ENCODE measurements around the gene SDK2. TPM values are rescaled to one million over a fixed set of nuclear protein-coding genes. Genes with fewer than 3 reads are reported as not detected.

SDK2 gene
- total RNA-seq, 2 experiments from 2014 or later: 1.4 to 1.6 TPM

DNA sequence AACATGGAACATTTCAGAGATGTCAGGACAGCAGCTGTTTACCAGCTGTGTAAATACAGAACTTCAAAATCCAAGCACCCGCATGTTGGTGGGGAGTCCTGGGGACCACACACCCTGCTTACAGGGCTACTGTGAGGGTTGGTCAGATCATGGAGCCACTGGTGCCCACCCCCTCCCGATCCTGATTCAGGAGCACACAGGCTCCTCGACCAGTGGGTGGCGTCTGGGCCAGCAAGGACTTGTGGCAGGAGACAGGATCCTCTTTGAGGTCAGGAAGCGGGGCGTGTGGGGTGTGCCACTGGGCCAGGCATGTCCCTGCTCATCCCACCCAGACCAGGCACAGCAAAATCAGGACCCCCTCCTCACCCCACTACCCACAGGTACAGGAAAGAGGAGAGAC, 83.6 kb downstream of the SDK2 start:
- H3K27me3 Mint-ChIP-seq: no peaks in the 10 kb centered on the region
- H3K9me3 Mint-ChIP-seq: no peaks in the 10 kb centered on the region
- H3K36me3 Mint-ChIP-seq: peaks cover 2% of the 10 kb centered on the region
- peaks cover 9% of the 10 kb centered on the region for H3K4me1 Mint-ChIP-seq
- no peak overlapping the region for H3K4me3 Mint-ChIP-seq
- no peak overlapping the region for H3K27ac Mint-ChIP-seq
- no peak for DNase-seq

DNA sequence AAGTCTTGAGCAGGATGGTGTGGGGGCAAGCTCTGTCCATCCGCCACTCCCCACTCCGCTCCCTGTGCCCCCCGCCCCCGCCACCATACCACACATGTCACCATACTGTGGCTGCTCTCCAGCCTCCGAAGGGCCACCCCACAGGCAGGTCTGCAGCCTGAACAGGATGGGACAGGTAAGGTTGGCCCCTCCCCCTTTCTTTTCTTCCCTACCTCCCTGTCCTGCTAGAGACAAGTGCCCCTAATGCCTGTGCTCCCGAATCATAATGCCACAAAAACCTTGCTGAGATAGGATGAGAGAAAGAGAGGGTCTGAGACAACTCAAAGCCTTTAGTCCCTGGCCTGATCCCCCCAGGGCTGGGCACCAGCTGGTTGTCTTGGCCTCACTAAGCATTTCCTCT, 84.7 kb downstream of the SDK2 start:
- DNase-seq: no peak
- H3K27ac Mint-ChIP-seq: no peak overlapping the region
- no peaks in the 10 kb centered on the region for H3K9me3 Mint-ChIP-seq
- H3K27me3 Mint-ChIP-seq: no peaks in the 10 kb centered on the region
- no peak overlapping the region for H3K4me3 Mint-ChIP-seq
- H3K36me3 Mint-ChIP-seq: no peaks in the 10 kb centered on the region
- peaks cover 9% of the 10 kb centered on the region for H3K4me1 Mint-ChIP-seq

- Mint-ChIP-seq H3K9me3 (no peaks in the 10 kb centered on the region), H3K27ac (no peak overlapping the region), H3K4me1 (peaks cover 12% of the 10 kb centered on the region), H3K27me3 (no peaks in the 10 kb centered on the region), H3K4me3 (no peak overlapping the region), H3K36me3 (no peaks in the 10 kb centered on the region)
- no peak for DNase-seq
These were observed 88.9 kb downstream of the SDK2 start for GRCh38 chr17:73555199-73555960.

DNA sequence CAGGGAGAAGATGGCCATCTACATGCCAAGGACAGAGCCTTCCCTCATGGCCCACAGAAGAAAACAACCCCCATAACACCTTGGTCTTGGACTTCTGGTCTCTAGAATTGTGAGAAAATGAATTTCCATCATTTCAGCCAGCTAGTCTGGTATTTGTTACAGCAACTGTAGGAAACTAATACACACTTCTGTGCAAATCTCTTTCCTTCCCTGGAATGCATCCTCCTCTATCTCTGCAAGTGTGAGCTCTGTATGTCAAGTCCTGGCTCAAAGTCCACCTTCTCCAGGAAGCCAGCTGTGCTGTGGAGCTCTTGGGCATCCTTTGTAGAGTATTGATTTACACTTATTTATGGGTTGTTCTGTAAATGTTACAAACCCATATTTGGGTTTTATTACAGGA, 89.7 kb downstream of the SDK2 start:
- no peaks in the 10 kb centered on the region for H3K36me3 Mint-ChIP-seq
- no peak overlapping the region for H3K4me3 Mint-ChIP-seq
- no peak overlapping the region for H3K27ac Mint-ChIP-seq
- H3K4me1 Mint-ChIP-seq: peaks cover 7% of the 10 kb centered on the region
- H3K27me3 Mint-ChIP-seq: no peaks in the 10 kb centered on the region
- DNase-seq: no peak
- H3K9me3 Mint-ChIP-seq: no peaks in the 10 kb centered on the region

- H3K27me3 Mint-ChIP-seq: no peaks in the 10 kb centered on the region
- peaks cover 3% of the 10 kb centered on the region for H3K4me1 Mint-ChIP-seq
- no peak overlapping the region for H3K4me3 Mint-ChIP-seq
- no peaks in the 10 kb centered on the region for H3K36me3 Mint-ChIP-seq
- no peak overlapping the region for H3K27ac Mint-ChIP-seq
- H3K9me3 Mint-ChIP-seq: no peaks in the 10 kb centered on the region
- DNase-seq: no peak
These were observed 90.9 kb downstream of the SDK2 start for GRCh38 chr17:73553311-73553710.

GRCh38 chr17:73552300-73553048, 91.8 kb downstream of the SDK2 start:
- DNase-seq: no peak
- Mint-ChIP-seq H3K27ac (no peak overlapping the region), H3K4me3 (no peak overlapping the region), H3K36me3 (no peaks in the 10 kb centered on the region), H3K9me3 (no peaks in the 10 kb centered on the region), H3K27me3 (no peaks in the 10 kb centered on the region), H3K4me1 (peaks cover 8% of the 10 kb centered on the region)

DNA sequence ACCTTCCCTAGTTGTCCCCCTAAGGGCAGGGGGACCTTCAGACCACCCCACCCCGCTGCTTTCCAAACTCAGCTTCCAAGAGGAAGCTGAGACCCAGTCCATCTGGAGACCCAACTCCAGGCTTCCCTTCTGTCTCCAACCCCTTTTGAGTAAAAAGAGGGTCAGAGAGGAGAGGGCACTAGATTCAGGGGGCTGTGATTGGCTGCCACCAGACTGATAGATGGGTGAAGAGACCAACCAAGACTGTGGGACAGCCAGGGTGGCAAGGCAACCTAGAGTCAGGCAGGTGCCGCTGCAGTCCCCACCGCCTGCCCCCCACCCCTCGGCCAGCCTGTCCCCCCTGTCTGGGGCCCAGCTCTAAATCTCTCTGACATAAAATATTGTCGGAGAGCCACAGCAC, 92.5 kb downstream of the SDK2 start:
- peaks cover 14% of the 10 kb centered on the region for H3K4me1 Mint-ChIP-seq
- no peaks in the 10 kb centered on the region for H3K27me3 Mint-ChIP-seq
- no peaks in the 10 kb centered on the region for H3K36me3 Mint-ChIP-seq
- no peaks in the 10 kb centered on the region for H3K9me3 Mint-ChIP-seq
- H3K4me3 Mint-ChIP-seq: peak overlapping the region; percentile 79
- DNase-seq: peak; percentile 12
- peak overlapping the region; percentile 12 for H3K27ac Mint-ChIP-seq

DNA sequence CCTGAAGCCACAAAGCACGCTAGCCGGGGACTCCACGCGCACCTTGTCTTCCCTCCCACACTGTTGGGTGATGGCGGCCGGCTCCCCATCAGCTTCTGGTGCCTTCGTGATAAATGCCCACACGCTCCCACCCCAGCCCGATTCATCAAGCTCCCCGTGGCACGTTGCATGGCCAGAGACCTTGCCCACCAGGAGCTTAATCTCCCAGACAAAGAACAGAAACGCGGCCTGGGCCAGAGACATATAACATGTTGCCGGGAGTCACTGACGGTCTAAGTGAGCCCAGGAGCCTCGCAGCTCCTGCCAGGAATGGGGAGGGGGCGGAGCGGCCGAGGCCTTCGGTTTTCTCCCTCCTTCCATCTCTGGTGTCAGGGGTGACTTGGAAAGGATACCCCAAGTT, 93.1 kb downstream of the SDK2 start:
- Mint-ChIP-seq H3K9me3 (no peaks in the 10 kb centered on the region), H3K27me3 (no peaks in the 10 kb centered on the region), H3K4me1 (peaks cover 14% of the 10 kb centered on the region), H3K36me3 (no peaks in the 10 kb centered on the region), H3K27ac (no peak overlapping the region), H3K4me3 (no peak overlapping the region)
- DNase-seq: no peak

DNA sequence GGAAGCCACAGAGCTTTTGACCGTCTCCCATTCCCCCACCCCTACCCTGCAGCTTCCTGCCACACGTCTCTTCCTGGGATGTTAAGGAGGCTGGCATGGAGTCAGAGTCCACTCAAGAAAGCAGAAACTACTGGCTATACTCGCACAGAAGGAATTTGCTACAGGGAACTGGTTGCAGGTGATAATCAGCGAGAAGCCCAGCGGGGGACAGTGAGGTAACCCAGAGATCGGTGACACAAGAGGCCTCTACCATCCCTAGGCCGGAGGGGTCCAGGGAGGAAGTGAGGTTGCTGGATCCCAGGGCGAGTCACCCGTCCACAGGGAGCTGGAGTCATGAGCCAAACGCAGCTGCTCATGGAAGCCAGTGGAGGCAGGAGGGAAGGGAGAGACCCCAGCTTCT, 93.7 kb downstream of the SDK2 start:
- Mint-ChIP-seq H3K4me1 (peaks cover 14% of the 10 kb centered on the region), H3K4me3 (no peak overlapping the region), H3K27ac (no peak overlapping the region), H3K36me3 (no peaks in the 10 kb centered on the region), H3K9me3 (no peaks in the 10 kb centered on the region), H3K27me3 (no peaks in the 10 kb centered on the region)
- no peak for DNase-seq

GRCh38 chr17:73549841-73550430, 94.3 kb downstream of the SDK2 start:
- no peak overlapping the region for H3K4me3 Mint-ChIP-seq
- H3K9me3 Mint-ChIP-seq: no peaks in the 10 kb centered on the region
- peaks cover 14% of the 10 kb centered on the region for H3K4me1 Mint-ChIP-seq
- no peak overlapping the region for H3K27ac Mint-ChIP-seq
- H3K36me3 Mint-ChIP-seq: no peaks in the 10 kb centered on the region
- DNase-seq: no peak
- no peaks in the 10 kb centered on the region for H3K27me3 Mint-ChIP-seq

DNA sequence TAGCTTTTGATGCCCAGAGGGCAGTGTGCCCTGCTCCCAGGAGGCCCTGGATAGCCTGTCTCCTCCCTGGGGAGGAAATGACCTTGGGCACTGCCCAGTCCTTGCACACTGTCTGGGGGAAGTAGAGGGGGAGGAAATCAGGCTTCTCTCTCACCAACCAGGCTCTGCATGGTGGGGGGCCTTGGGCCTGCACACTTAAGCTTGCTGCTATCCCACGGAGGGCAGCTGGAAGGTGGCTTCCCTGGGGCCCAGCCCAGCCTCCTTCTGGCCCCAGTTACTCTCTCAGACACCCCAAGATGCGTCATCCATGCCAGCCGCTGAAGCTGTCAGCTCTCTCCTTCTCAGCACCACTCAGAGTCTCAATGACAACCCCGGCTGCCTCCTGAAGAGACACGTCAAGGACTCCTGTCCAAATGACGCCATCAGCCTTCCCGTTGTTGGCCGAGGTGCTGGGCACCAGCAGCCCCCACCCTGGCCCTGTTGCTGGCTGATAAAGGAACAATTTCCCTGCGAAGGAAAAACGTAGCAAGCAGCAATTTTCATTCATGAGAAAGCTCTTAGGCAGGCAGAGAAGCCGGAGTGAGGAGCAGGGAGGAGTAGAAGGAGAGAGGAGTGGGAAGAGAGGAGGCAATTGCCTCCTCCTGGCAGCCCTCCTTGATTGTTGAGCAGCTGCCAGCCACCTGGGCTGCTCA, 95.5 kb downstream of the SDK2 start:
- no peaks in the 10 kb centered on the region for H3K9me3 Mint-ChIP-seq
- H3K4me3 Mint-ChIP-seq: no peak overlapping the region
- no peak for DNase-seq
- H3K36me3 Mint-ChIP-seq: no peaks in the 10 kb centered on the region
- H3K27ac Mint-ChIP-seq: peak overlapping the region; percentile 39
- no peaks in the 10 kb centered on the region for H3K27me3 Mint-ChIP-seq
- peaks cover 14% of the 10 kb centered on the region for H3K4me1 Mint-ChIP-seq

DNA sequence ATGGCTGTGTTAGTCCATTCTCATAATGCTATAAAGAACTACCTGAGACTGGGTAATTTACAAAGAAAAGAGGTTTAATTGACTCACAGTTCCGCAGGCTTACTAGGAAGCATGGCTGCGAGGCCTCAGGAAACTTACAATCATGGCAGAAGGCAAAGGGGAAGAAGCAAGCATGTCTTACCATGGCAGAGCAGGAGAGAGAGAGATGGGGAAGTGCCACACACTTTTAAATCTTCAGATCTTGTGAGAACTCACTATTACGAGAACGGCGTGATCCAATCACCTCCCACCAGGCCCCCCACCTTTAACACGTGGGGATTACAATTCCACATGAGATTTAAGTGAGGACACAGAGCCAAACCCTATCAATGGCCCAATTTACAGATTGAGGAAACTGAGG, 96.5 kb downstream of the SDK2 start:
- DNase-seq: no peak
- H3K27ac Mint-ChIP-seq: no peak overlapping the region
- H3K4me1 Mint-ChIP-seq: peaks cover 14% of the 10 kb centered on the region
- H3K27me3 Mint-ChIP-seq: no peaks in the 10 kb centered on the region
- no peaks in the 10 kb centered on the region for H3K36me3 Mint-ChIP-seq
- no peak overlapping the region for H3K4me3 Mint-ChIP-seq
- H3K9me3 Mint-ChIP-seq: no peaks in the 10 kb centered on the region

GRCh38 chr17:73546770-73547536, 97.3 kb downstream of the SDK2 start:
- no peaks in the 10 kb centered on the region for H3K36me3 Mint-ChIP-seq
- no peak overlapping the region for H3K4me3 Mint-ChIP-seq
- no peaks in the 10 kb centered on the region for H3K9me3 Mint-ChIP-seq
- peaks cover 14% of the 10 kb centered on the region for H3K4me1 Mint-ChIP-seq
- no peak overlapping the region for H3K27ac Mint-ChIP-seq
- H3K27me3 Mint-ChIP-seq: no peaks in the 10 kb centered on the region
- DNase-seq: peak; percentile 9

DNA sequence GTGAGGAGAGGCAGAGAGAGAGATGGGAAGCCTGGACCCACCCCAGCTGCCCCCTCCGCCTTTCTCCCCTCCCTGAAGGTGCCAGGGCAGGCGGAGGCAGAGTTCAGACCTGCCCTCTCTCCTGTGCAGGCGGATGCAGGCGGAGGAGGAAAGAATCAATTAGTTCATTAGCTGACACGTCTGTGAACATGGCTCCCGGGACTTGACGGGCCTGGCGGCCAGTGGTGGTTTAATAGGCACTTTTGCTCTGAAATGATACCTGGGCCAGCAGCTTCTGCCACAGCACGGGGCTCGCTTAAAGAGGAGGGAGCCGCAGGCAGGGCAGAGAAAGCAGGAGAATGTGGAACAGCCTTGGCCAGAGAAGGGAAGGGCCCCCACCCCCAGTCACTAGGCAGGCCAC, 98.1 kb downstream of the SDK2 start:
- H3K27me3 Mint-ChIP-seq: no peaks in the 10 kb centered on the region
- H3K4me1 Mint-ChIP-seq: peaks cover 14% of the 10 kb centered on the region
- no peak overlapping the region for H3K4me3 Mint-ChIP-seq
- H3K9me3 Mint-ChIP-seq: no peaks in the 10 kb centered on the region
- no peak overlapping the region for H3K27ac Mint-ChIP-seq
- DNase-seq: no peak
- no peaks in the 10 kb centered on the region for H3K36me3 Mint-ChIP-seq

All from activated naive CD8-positive, alpha-beta T cell treated with anti-CD3 and anti-CD28 coated beads for 36 hours (primary cell).